HepG2 (cell line): ENCODE measurements around the gene TUBB. TPM values are rescaled to one million over a fixed set of nuclear protein-coding genes. Genes with fewer than 3 reads are reported as not detected.
A peak's percentile ranks its signal among the peaks of the same experiment; 100 is the strongest.

ENCODE experiments used
- ATF5 ChIP-seq: sonication (generic); formaldehyde crosslinking; IDR thresholded peaks from 2 replicates; pipeline ENCODE4 v1.4.0; 2020; ENCODE audit warnings: mild to moderate bottlenecking, low read depth, missing genetic modification reagents
- EP300 ChIP-seq, 3 experiments: sonication (generic) in 1 of 3; formaldehyde crosslinking in 1 of 3; IDR thresholded peaks; 2 replicates each; pipeline versions ENCODE4 v1.5.1 to v1.6.1; 2011 to 2020; ENCODE audit warnings: low read depth in 2 of 3, low read length in 2 of 3, borderline replicate concordance in 1 of 3, improper control_type of control experiment in 1 of 3, mild to moderate bottlenecking in 1 of 3, missing genetic modification reagents in 1 of 3, moderate library complexity in 1 of 3
- FOXM1 ChIP-seq: sonication (generic); formaldehyde crosslinking; IDR thresholded peaks from 2 replicates; pipeline ENCODE4 v1.5.0; 2020; ENCODE audit warnings: missing genetic modification reagents
- HNF4A ChIP-seq: sonication (generic); formaldehyde crosslinking; IDR thresholded peaks from 2 replicates; pipeline ENCODE4 v1.4.0; 2020; ENCODE audit warnings: missing genetic modification reagents
- HOXA7 ChIP-seq: sonication (generic); formaldehyde crosslinking; IDR thresholded peaks from 2 replicates; pipeline ENCODE4 v1.8.1; 2022; ENCODE audit warnings: mild to moderate bottlenecking, missing genetic modification reagents, moderate library complexity
- KLF16 ChIP-seq, 2 experiments: sonication (generic) in 1 of 2; formaldehyde crosslinking in 1 of 2; IDR thresholded peaks; 2 replicates each; pipeline versions ENCODE4 v1.6.1 to v1.8.0; 2016 to 2023; ENCODE audit warnings: missing genetic modification reagents in 2 of 2, missing compliant biosample characterization in 1 of 2
- POLR2AphosphoS2 ChIP-seq: IDR thresholded peaks from 2 replicates; pipeline ENCODE4 v1.6.1; 2011; ENCODE audit warnings: low read depth, low read length, improper control_type of control experiment
- RARG ChIP-seq: sonication (generic); formaldehyde crosslinking; IDR thresholded peaks from 2 replicates; pipeline ENCODE4 v1.4.0; 2020; ENCODE audit warnings: low read depth, mild to moderate bottlenecking, missing genetic modification reagents
- SMAD3 ChIP-seq: sonication (generic); formaldehyde crosslinking; IDR thresholded peaks from 2 replicates; pipeline ENCODE4 v1.4.0; 2020; ENCODE audit warnings: missing genetic modification reagents
- SNAI1 ChIP-seq: sonication (generic); formaldehyde crosslinking; IDR thresholded peaks from 2 replicates; pipeline ENCODE4 v1.5.0; 2020; ENCODE audit warnings: mild to moderate bottlenecking, missing genetic modification reagents, borderline replicate concordance
- THAP7 ChIP-seq: sonication (generic); formaldehyde crosslinking; IDR thresholded peaks from 2 replicates; pipeline ENCODE4 v1.8.1; 2023; ENCODE audit warnings: mild to moderate bottlenecking, missing genetic modification reagents
- ZBTB20 ChIP-seq: sonication (generic); formaldehyde crosslinking; IDR thresholded peaks from 2 replicates; pipeline ENCODE4 v1.8.1; 2023; ENCODE audit warnings: missing genetic modification reagents, low read depth, mild to moderate bottlenecking, borderline replicate concordance
- ZFP36 ChIP-seq: fragments of 150-350 bp; IDR thresholded peaks from 2 replicates; pipeline ENCODE4 v1.6.1; 2018; ENCODE audit warnings: borderline replicate concordance, low read length, low read depth; ENCODE audit not compliant: partially characterized antibody
- ZNF564 ChIP-seq: sonication (generic); formaldehyde crosslinking; IDR thresholded peaks from 2 replicates; pipeline ENCODE4 v1.8.1; 2023; ENCODE audit warnings: mild to moderate bottlenecking, missing genetic modification reagents
- ZNF567 ChIP-seq: sonication (generic); formaldehyde crosslinking; IDR thresholded peaks from 2 replicates; pipeline ENCODE4 v1.8.1; 2023; ENCODE audit warnings: mild to moderate bottlenecking, missing genetic modification reagents, borderline replicate concordance
- ZNF598 ChIP-seq: sonication (generic); formaldehyde crosslinking; IDR thresholded peaks from 2 replicates; pipeline ENCODE4 v1.5.1; 2020; ENCODE audit warnings: mild to moderate bottlenecking, missing genetic modification reagents, borderline replicate concordance
- ZZZ3 ChIP-seq: sonication (generic); formaldehyde crosslinking; IDR thresholded peaks from 2 replicates; pipeline ENCODE4 v1.4.0; 2020; ENCODE audit warnings: missing genetic modification reagents, mild to moderate bottlenecking, borderline replicate concordance
- polyA plus RNA-seq, 8 experiments: library from polyadenylated mRNA; depleted of rRNA in 3 of 8; stranded (reverse) in 7 of 8; unstranded in 1 of 8; fragments of >200 nt; fragmentation: Illumina TruSeq in 4 of 8; extraction: Trizol in 4 of 8; gene quantifications; 2 replicates each; pipeline versions ENCODE4 v1.2.1 to v1.2.3, GENCODE V29; 2011 to 2016; ENCODE audit warnings: low read depth in 4 of 8, missing spikeins in 1 of 8, mixed read lengths in 1 of 8; ENCODE audit not compliant: insufficient read depth in 1 of 8
- total RNA-seq, 5 experiments: library from RNA; depleted of rRNA; stranded (reverse); fragments of >200 nt; fragmentation: Illumina TruSeq; extraction: Trizol; gene quantifications; 2 replicates each; pipeline ENCODE4 v1.2.3, GENCODE V29; 2016; ENCODE audit warnings: low read depth in 1 of 5
- TF ChIP-seq, protein P1 (sequence below): sonication (generic); formaldehyde crosslinking; IDR thresholded peaks from 2 replicates; pipeline ENCODE4 v1.9.0; 2021; ENCODE audit warnings: mild to moderate bottlenecking, missing genetic modification reagents

TUBB gene
- total and polyA plus RNA-seq, 2 of the 13 experiments (the other 11 are each of a cell fraction or from before 2014, with no cell fraction given): 911 to 1,163 TPM

- peak; percentile 85; the same call in 1 of the 2 replicates for TF ChIP-seq ZBTB20 (CRISPR knock-in tag)
- peak; percentile 77 to 82; a peak in 3 of 4 replicates for TF ChIP-seq EP300 (IDR thresholded peaks at IDR 0.05; ENCODE audit: low read depth in 2 of 2, low read length in 2 of 2)
- TF ChIP-seq EP300 (CRISPR knock-in tag; IDR thresholded peaks at IDR 0.05; ENCODE audit: borderline replicate concordance): peak; percentile 85
- no peak for TF ChIP-seq ZFP36
- no peak for TF ChIP-seq THAP7 (CRISPR knock-in tag)
- no peak for TF ChIP-seq POLR2AphosphoS2
- TF ChIP-seq RARG (CRISPR knock-in tag): peak; percentile 37; the same call in 1 of the 2 replicates
- TF ChIP-seq ZNF564 (CRISPR knock-in tag): peak; percentile 92
- no peak for TF ChIP-seq ATF5 (CRISPR knock-in tag)
- TF ChIP-seq FOXM1 (CRISPR knock-in tag): 0 out of 2 replicates have a peak, but pooled peaks have one; percentile 8
- no peak for TF ChIP-seq SNAI1 (CRISPR knock-in tag)
- TF ChIP-seq ZNF598 (CRISPR knock-in tag): peak; percentile 89
- TF ChIP-seq ZNF567 (CRISPR knock-in tag): peak; percentile 94; the same call in 1 of the 2 replicates
- TF ChIP-seq SMAD3: peak; percentile 96; the same call in 1 of the 2 replicates
- TF ChIP-seq HNF4A (CRISPR knock-in tag): peak; percentile 26; the same call in 1 of the 2 replicates
- peak in 1 of 2 experiments; percentile 96; a peak in 2 of 4 replicates for TF ChIP-seq KLF16 (CRISPR knock-in tag; IDR thresholded peaks at IDR 0.05)
- TF ChIP-seq HOXA7 (CRISPR knock-in tag): no peak
- TF ChIP-seq, protein P1, sequence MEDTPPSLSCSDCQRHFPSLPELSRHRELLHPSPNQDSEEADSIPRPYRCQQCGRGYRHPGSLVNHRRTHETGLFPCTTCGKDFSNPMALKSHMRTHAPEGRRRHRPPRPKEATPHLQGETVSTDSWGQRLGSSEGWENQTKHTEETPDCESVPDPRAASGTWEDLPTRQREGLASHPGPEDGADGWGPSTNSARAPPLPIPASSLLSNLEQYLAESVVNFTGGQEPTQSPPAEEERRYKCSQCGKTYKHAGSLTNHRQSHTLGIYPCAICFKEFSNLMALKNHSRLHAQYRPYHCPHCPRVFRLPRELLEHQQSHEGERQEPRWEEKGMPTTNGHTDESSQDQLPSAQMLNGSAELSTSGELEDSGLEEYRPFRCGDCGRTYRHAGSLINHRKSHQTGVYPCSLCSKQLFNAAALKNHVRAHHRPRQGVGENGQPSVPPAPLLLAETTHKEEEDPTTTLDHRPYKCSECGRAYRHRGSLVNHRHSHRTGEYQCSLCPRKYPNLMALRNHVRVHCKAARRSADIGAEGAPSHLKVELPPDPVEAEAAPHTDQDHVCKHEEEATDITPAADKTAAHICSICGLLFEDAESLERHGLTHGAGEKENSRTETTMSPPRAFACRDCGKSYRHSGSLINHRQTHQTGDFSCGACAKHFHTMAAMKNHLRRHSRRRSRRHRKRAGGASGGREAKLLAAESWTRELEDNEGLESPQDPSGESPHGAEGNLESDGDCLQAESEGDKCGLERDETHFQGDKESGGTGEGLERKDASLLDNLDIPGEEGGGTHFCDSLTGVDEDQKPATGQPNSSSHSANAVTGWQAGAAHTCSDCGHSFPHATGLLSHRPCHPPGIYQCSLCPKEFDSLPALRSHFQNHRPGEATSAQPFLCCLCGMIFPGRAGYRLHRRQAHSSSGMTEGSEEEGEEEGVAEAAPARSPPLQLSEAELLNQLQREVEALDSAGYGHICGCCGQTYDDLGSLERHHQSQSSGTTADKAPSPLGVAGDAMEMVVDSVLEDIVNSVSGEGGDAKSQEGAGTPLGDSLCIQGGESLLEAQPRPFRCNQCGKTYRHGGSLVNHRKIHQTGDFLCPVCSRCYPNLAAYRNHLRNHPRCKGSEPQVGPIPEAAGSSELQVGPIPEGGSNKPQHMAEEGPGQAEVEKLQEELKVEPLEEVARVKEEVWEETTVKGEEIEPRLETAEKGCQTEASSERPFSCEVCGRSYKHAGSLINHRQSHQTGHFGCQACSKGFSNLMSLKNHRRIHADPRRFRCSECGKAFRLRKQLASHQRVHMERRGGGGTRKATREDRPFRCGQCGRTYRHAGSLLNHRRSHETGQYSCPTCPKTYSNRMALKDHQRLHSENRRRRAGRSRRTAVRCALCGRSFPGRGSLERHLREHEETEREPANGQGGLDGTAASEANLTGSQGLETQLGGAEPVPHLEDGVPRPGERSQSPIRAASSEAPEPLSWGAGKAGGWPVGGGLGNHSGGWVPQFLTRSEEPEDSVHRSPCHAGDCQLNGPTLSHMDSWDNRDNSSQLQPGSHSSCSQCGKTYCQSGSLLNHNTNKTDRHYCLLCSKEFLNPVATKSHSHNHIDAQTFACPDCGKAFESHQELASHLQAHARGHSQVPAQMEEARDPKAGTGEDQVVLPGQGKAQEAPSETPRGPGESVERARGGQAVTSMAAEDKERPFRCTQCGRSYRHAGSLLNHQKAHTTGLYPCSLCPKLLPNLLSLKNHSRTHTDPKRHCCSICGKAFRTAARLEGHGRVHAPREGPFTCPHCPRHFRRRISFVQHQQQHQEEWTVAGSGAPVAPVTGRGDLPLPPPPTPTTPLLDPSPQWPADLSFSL (CRISPR knock-in tag): no peak
- peak; percentile 97 for TF ChIP-seq ZZZ3
Observed at GRCh38 chr6:30717129-30717844, 2.9 kb upstream of the TUBB start, which contains the start of gene MDC1 (continued).
